NCI-H1092 (cell line): ENCODE data around the gene ELOVL6.
"Not testable (repeated sequence)": the region's sequence is repeated elsewhere in the genome, so short reads cannot be mapped to it uniquely, and the experiment has no call there.

Experiments used
- DNase-seq: peaks from one replicate; lab custom pipeline; 2025; lab: John Stamatoyannopoulos, UW

ELOVL6 gene, protein sequence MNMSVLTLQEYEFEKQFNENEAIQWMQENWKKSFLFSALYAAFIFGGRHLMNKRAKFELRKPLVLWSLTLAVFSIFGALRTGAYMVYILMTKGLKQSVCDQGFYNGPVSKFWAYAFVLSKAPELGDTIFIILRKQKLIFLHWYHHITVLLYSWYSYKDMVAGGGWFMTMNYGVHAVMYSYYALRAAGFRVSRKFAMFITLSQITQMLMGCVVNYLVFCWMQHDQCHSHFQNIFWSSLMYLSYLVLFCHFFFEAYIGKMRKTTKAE

DNA sequence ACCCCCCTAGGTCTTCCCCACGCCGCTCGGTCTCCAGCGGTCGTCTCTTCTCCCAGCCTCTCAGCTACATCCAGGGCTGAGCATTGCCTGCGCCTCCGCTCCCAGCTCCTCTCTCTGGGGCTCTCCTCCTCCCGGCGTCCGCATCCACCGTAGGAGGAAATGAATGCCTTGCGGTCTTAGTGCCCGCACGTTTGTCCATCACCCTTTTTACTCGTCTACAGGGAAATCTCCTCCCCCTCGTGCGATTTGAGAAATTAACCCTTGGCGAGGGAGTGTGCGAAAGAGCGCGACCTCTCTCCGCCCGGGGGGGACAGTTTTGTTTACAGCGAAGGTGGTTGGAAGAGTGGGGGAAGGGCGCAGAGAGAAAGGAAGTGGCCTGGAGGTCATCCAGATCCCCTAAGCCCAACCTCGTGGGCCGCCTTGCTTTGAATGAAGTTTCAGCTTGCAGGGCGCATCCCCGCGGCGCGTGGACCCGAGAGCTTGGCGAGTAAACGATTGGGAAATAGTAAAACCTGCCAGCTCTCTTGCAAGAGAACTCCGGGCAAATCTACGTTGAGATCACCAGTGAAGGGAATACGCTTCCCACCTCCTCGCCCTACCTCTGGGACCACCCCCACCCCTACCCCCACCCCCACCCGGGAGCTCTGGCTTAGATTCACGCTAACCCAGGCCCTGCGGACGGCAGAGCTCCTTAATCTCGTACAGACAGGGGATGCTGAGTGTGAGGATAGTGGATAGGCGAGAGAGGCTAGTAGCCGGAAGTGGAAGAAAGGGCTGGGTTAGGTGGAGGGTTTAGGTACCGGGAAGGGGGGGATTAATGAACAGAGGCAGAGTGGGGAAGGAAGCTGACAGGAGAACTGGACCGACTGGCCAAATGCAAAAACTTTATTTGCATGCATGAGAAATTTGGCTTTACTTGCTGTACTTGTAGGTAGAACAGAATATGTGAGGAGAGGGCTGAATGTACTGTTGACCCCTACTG, at the start of gene ELOVL6:
Gene ELOVL6 (minus strand): TSS at position 181 of the 982 bp plus-strand sequence. CDS start 280 bp downstream, outside the sequence.
- peak; percentile 65 for DNase-seq

DNA sequence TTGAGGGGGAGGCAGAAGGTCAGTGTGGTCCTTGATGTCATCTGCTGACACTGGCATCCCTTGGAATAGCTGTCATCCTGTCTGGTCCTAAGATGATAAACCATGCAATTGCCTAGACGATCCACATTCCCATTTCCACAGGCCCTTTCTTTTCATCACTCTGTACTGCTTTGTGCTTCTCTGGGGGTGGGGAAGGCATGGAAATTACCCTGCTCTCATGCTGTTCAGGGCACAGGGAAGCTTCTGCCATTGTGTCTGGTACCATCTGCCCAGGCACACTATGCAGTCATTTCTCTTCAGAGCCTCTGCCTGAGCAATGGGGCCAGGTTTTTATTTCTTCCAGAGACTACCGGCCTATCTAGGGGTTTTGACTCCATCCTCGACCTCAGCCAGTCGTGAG, 49.7 kb upstream of the ELOVL6 start:
- DNase-seq, result no peak

DNA sequence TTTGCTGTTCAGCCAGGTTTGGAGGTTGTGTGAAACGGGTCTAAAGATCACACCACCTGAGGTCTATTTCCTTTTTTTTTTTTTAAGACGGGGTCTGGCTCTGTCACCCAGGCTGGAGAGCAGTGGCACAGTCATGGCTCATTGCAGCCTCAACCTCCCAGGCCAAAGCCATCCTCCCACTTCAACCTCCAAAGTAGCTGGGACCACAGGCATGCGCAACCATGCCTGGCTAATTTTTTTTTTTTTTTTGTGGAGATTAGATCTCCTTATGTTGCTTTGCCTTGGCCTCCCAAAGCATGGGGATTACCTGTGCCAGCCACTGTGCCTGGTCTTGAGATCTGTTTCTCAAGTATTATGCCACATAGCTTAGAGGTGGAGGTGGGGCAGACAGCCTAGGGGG, 49.2 kb upstream of the ELOVL6 start:
- no peak for DNase-seq

- DNase-seq, result no peak
Observed at GRCh38 chr4:110245577-110245976, 47.2 kb upstream of the ELOVL6 start.

DNA sequence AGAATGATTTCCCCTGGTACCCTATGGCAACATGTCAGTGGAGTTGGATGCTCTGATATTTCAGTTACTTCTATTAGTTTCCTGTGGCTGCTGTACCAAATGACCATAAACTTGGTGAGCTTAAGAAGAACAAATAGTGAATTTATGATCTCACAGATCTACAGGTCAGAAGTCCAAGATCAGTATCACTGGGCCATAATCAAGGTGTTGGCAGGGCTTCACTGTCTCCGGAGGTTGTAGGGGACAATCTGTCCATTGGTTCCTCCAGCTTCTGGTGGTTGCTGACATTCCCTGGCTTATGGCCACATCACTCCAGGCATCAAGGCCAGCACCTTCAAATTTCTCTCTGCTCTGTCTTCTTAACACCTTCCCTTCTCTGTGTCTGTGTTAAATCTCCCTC, 37.9 kb upstream of the ELOVL6 start:
- no peak for DNase-seq

DNA sequence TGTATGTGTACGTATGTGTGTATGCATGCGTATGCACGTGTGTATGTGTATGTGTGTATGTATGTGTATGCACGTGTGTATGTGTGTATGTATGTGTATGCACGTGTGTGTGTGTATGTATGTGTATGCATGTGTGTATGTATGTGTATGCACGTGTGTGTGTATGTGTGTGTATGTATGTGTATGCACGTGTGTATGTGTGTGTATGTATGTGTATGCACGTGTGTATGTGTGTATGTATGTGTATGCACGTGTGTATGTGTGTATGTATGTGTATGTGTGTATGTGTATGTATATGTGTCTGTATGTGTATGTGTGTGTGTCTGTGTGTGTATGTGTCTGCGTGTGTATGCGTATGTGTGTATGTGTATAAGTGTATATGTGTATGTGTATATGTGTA, 35.2 kb upstream of the ELOVL6 start:
- DNase-seq, result not testable (repeated sequence)

GRCh38 chr4:110231869-110232268, 33.5 kb upstream of the ELOVL6 start:
- no peak for DNase-seq

DNA sequence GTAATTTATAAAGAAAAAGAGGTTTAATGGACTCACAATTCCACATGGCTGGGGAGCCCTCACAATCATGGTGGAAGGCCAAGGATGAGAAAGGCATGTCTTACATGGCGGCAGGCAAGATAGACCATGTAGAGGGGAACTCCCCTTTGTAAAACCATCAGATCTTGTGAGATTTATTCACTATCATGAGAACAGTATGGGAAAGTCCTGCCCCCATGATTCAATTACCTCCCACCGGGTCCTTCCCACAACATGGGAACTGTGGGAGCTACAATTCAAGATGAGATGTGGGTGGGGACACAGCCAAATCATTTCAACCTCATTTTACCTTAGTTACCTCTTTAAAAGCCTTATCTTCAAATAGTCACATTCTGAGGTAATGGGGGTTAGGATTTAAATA, 30.9 kb upstream of the ELOVL6 start:
- DNase-seq, result no peak

GRCh38 chr4:110224812-110225211, 26.4 kb upstream of the ELOVL6 start:
- DNase-seq, result no peak

- no peak for DNase-seq
Observed at GRCh38 chr4:110224142-110224541, 25.7 kb upstream of the ELOVL6 start.

DNA sequence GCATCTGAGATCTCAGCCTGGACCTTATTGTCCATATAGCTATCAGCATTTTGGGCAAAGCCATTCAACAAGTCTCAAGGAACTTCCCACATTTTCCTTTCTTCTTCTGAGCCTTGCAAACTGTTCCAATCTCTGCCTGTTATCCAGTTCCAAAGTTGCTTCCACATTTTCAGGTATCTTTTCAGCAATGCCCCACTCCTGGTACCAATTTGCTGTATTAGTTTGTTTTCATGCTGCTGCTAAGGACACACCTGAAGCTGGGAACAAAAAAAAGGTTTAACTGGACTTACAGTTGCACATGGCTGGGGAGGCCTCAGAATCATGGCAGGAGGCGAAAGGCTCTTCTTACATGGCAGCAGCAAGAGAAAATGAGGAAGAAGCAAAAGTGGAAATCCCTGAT, 20.5 kb upstream of the ELOVL6 start:
- not testable (repeated sequence) for DNase-seq

GRCh38 chr4:110217181-110217580, 18.8 kb upstream of the ELOVL6 start:
- DNase-seq, result not testable (repeated sequence)

DNA sequence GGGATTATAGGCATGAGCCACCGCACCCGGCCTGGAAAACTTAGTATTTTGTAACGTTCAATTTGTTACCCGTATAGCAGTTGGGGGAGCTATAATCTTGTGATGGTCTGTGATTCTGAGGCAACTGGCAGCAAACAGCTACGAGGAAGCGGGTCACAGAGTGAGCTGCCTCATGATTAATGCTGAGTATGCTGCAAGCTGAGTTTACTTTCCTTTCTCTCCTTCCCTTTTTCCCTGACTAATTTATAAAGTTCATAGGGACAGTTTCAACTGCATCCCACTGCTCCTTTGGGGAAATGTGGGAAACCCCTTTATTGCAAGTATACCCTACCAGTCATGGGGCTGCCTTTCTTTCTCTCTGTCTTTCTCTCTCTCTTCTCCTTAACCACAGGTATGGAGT, 17.7 kb upstream of the ELOVL6 start:
- no peak for DNase-seq

GRCh38 chr4:110211770-110212061, 13.3 kb upstream of the ELOVL6 start:
- no peak for DNase-seq

GRCh38 chr4:110211007-110211769, 12.8 kb upstream of the ELOVL6 start:
- DNase-seq, result no peak

GRCh38 chr4:110208419-110208818, 10.0 kb upstream of the ELOVL6 start:
- no peak for DNase-seq

GRCh38 chr4:110207233-110207632, 8.8 kb upstream of the ELOVL6 start:
- no peak for DNase-seq

GRCh38 chr4:110202024-110202423, 3.6 kb upstream of the ELOVL6 start:
- no peak for DNase-seq

- DNase-seq, result no peak
Observed at GRCh38 chr4:110201502-110201901, 3.1 kb upstream of the ELOVL6 start.

- no peak for DNase-seq
Observed at GRCh38 chr4:110200689-110201088, 2.3 kb upstream of the ELOVL6 start.

- DNase-seq, result no peak
Observed at GRCh38 chr4:110198049-110198434, 373 bp downstream of the ELOVL6 start.

DNA sequence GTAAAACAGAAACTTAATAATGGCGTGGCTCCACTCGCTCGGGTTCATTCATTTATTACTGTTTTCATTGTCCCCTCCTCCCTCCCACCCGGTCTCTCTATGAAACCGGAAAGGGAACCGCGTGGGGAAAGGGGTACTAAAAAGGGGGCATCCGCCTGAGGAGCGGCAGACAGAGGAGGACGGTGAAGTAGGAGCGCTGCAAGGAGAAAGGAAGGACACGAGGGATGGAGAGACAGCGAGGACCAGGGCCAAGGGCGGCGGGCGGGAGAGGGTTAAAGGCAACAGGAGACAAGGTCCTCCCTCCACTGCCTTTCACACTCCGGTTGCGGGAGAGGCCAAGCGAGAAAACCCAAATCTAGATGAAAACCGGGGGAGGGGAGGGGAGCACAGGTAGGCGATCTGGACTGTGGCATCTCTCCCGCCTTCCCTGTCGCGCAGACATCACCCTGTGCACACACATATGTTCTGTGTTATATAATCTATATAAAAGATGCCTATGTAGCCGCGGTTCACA, 829 bp downstream of the ELOVL6 start:
- DNase-seq, result peak; percentile 42
